Neuron (in vitro differentiated cells): Measurements from ENCODE around the gene STX1B.
A peak's percentile ranks its signal among the peaks of the same experiment; 100 is the strongest.

ENCODE experiments used
- H2AFZ ChIP-seq: one replicate; pipeline ENCODE4 v1.6.1; 2013; ENCODE audit warnings: low read depth, mild to moderate bottlenecking, inconsistent platforms, low read length, moderate library complexity
- H3K27me3 ChIP-seq: one replicate; pipeline ENCODE4 v1.6.1; 2013; ENCODE audit warnings: low read length; ENCODE audit not compliant: insufficient read depth
- H3K36me3 ChIP-seq: one replicate; pipeline ENCODE4 v1.6.1; 2013; ENCODE audit warnings: low read length; ENCODE audit not compliant: insufficient read depth
- H3K4me1 ChIP-seq: one replicate; pipeline ENCODE4 v1.6.1; 2013; ENCODE audit warnings: low read length; ENCODE audit not compliant: insufficient read depth
- H3K4me3 ChIP-seq: 2 replicates; pipeline ENCODE4 v1.5.1; 2013; ENCODE audit warnings: mild to moderate bottlenecking, low read length, moderate library complexity
- H3K9me3 ChIP-seq: one replicate; pipeline ENCODE4 v1.6.1; 2013; ENCODE audit warnings: low read length

The STX1B gene

GRCh38 chr16:30956601-30957455 lies 53.6 kb downstream of the STX1B start:
- Histone ChIP-seq H3K4me3 (peak overlapping the region; percentile 67), H3K9me3 (no peaks in the 10 kb centered on the region), H2AFZ (peak overlapping the region; percentile 68), H3K4me1 (peaks cover 8% of the 10 kb centered on the region), H3K36me3 (peaks cover 31% of the 10 kb centered on the region), H3K27me3 (no peaks in the 10 kb centered on the region)

DNA sequence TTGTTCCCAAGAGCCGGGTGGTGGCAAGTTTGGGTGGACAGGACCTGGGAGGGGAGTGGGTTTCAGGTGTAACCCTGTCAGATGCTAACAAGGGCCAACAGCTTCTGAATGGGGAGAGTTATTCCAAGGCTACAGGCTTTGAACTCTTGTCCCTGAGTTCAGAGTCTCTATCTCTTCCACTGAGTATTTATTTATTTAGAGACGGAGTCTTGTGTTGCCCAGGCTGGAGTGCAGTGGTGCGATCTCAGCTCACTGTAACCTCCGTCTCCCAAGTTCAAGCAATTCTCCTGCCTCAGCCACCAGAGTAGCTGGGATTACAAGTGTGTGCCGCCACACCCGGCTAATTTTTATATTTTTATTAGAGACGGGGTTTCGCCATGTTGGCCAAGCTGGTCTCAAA lies 55.4 kb downstream of the STX1B start:
- H3K27me3 ChIP-seq: no peaks in the 10 kb centered on the region
- peaks cover 18% of the 10 kb centered on the region for H3K4me1 ChIP-seq
- no peak overlapping the region for H2AFZ ChIP-seq
- H3K4me3 ChIP-seq: no peak overlapping the region
- no peaks in the 10 kb centered on the region for H3K9me3 ChIP-seq
- H3K36me3 ChIP-seq: peaks cover 13% of the 10 kb centered on the region

GRCh38 chr16:30953511-30954124 lies 56.8 kb downstream of the STX1B start:
- Histone ChIP-seq H3K9me3 (no peaks in the 10 kb centered on the region), H3K27me3 (no peaks in the 10 kb centered on the region), H3K4me3 (no peak overlapping the region), H3K4me1 (peaks cover 18% of the 10 kb centered on the region), H2AFZ (no peak overlapping the region), H3K36me3 (no peaks in the 10 kb centered on the region)

GRCh38 chr16:30953111-30953510 lies 57.3 kb downstream of the STX1B start:
- H3K4me3 ChIP-seq: no peak overlapping the region
- no peaks in the 10 kb centered on the region for H3K9me3 ChIP-seq
- no peaks in the 10 kb centered on the region for H3K36me3 ChIP-seq

GRCh38 chr16:30951750-30952149 lies 58.7 kb downstream of the STX1B start:
- H3K4me3 ChIP-seq: no peak overlapping the region
- H3K36me3 ChIP-seq: peaks cover 3% of the 10 kb centered on the region
- no peak overlapping the region for H2AFZ ChIP-seq
- no peaks in the 10 kb centered on the region for H3K9me3 ChIP-seq
- no peaks in the 10 kb centered on the region for H3K27me3 ChIP-seq
- H3K4me1 ChIP-seq: peaks cover 28% of the 10 kb centered on the region

More at GRCh38 chr16:30953111-30953510, 57.3 kb downstream of the STX1B start:
- no peak overlapping the region for H2AFZ ChIP-seq
- H3K4me1 ChIP-seq: peaks cover 16% of the 10 kb centered on the region
- H3K27me3 ChIP-seq: no peaks in the 10 kb centered on the region

GRCh38 chr16:30951193-30951592 lies 59.2 kb downstream of the STX1B start:
- Histone ChIP-seq H3K4me3 (no peak overlapping the region), H3K9me3 (no peaks in the 10 kb centered on the region), H3K27me3 (no peaks in the 10 kb centered on the region), H3K4me1 (peaks cover 31% of the 10 kb centered on the region), H2AFZ (no peak overlapping the region), H3K36me3 (peaks cover 6% of the 10 kb centered on the region)

- no peaks in the 10 kb centered on the region for H3K27me3 ChIP-seq
- peak overlapping the region; percentile 74 for H3K4me3 ChIP-seq
- no peaks in the 10 kb centered on the region for H3K9me3 ChIP-seq
- H3K36me3 ChIP-seq: peaks cover 6% of the 10 kb centered on the region
- no peak overlapping the region for H2AFZ ChIP-seq
- peaks cover 31% of the 10 kb centered on the region for H3K4me1 ChIP-seq
Observed at GRCh38 chr16:30950516-30951065, 59.8 kb downstream of the STX1B start.

GRCh38 chr16:30949650-30950515 lies 60.6 kb downstream of the STX1B start:
- Histone ChIP-seq H3K4me3 (peak overlapping the region; percentile 74), H3K9me3 (no peaks in the 10 kb centered on the region), H2AFZ (no peak overlapping the region), H3K4me1 (peaks cover 31% of the 10 kb centered on the region), H3K36me3 (peaks cover 6% of the 10 kb centered on the region), H3K27me3 (no peaks in the 10 kb centered on the region)

- H3K9me3 ChIP-seq: peaks cover 2% of the 10 kb centered on the region
- H3K4me1 ChIP-seq: peaks cover 31% of the 10 kb centered on the region
- no peaks in the 10 kb centered on the region for H3K27me3 ChIP-seq
- peak within 1 kb of the TSS; percentile 74 for H3K4me3 ChIP-seq
- H2AFZ ChIP-seq: peak within 1 kb of the TSS; percentile 52
- peaks cover 14% of the 10 kb centered on the region for H3K36me3 ChIP-seq
Observed at GRCh38 chr16:30948667-30949649, 61.5 kb downstream of the STX1B start, which contains the start of gene ORAI3. TSS of gene ORAI3 (plus strand) at chr16:30949068. CDS start at chr16:30949290, 222 bp downstream.

DNA sequence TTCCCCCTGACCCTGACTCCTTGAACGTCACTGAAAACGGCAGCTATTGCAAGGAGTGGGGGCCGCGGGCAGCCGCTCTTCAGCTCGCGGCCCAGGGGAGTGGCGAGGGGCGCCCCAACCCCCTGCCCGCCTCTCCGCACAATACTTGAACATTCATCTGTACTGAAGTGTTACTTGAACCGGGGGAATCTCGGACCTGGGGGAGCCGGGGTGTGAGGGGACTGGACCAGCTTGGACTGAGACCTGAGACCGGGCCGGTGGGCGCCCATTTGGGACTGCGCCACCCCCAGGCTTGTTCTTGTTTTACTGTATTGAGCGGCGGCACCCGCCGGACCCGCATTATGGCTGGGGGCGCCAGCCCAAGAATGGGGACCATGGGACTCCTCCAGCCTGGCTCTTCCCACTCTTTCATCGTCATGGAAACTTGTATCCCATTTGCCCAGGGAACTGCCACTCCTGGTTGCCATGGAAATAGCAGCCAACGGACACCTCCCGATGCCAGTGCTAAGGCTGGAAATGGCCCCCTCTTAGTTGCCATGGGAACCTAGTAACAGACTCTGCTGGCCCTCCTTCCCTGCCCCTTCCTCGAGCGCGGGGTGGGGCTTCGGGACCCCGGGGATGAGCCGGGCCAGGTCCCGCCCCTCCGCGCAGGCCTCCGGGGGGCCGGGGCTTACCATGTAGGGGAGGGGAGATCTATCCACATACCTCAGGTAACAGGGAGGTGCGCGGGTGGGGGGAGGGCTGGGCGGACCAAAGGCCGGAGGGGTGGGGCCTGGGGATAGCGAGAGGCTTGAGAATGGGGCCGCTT lies 62.4 kb downstream of the STX1B start:
- Histone ChIP-seq H3K9me3 (peaks cover 2% of the 10 kb centered on the region), H3K36me3 (peaks cover 19% of the 10 kb centered on the region), H3K4me3 (peak overlapping the region; percentile 74), H3K4me1 (peaks cover 31% of the 10 kb centered on the region), H2AFZ (peak overlapping the region; percentile 52), H3K27me3 (no peaks in the 10 kb centered on the region)

GRCh38 chr16:30947541-30947858 lies 62.9 kb downstream of the STX1B start:
- Histone ChIP-seq H2AFZ (peak overlapping the region; percentile 41), H3K36me3 (peaks cover 23% of the 10 kb centered on the region), H3K9me3 (peaks cover 2% of the 10 kb centered on the region), H3K4me1 (peaks cover 31% of the 10 kb centered on the region), H3K27me3 (no peaks in the 10 kb centered on the region), H3K4me3 (peak overlapping the region; percentile 74)
